Stimulated activated naive CD8-positive, alpha-beta T cell treated with anti-CD3 and anti-CD28 coated beads, Interleukin-15, amount 100 ng/mL, for 72 hours (primary cell): ENCODE data around the gene COMMD7.

Source experiments
- ATAC-seq: fragments of 150-1000 bp; cut with Tn5 transposase; 2 replicates; pipeline ENCODE4 v1.10.0; 2021; ENCODE audit warnings: mild to moderate bottlenecking, moderate library complexity
- DNase-seq, 2 donors: peaks; one replicate each; pipeline ENCODE4 v3.0.0; 2021 to 2022
- H3K27ac Mint-ChIP-seq, 2 donors: one replicate each; pipeline ENCODE4 v1.8.0; 2022; ENCODE audit warnings: mild to moderate bottlenecking in 2 of 2, mixed read lengths in 2 of 2, moderate library complexity in 2 of 2
- H3K27me3 Mint-ChIP-seq: one replicate; pipeline ENCODE4 v1.8.0; 2022; ENCODE audit warnings: mixed read lengths
- H3K4me1 Mint-ChIP-seq: one replicate; pipeline ENCODE4 v1.8.0; 2022; ENCODE audit warnings: mild to moderate bottlenecking, mixed read lengths
- H3K4me3 Mint-ChIP-seq, 2 donors: one replicate each; pipeline ENCODE4 v1.8.0; 2022; ENCODE audit warnings: mild to moderate bottlenecking in 2 of 2, mixed read lengths in 2 of 2, moderate library complexity in 1 of 2
- H3K9me3 Mint-ChIP-seq, 2 donors: one replicate each; pipeline ENCODE4 v1.8.0; 2022; ENCODE audit warnings: mixed read lengths in 2 of 2

COMMD7 gene

GRCh38 chr20:32743237-32744112 is at the start of gene COMMD7:
COMMD7 (minus strand) TSS chr20:32743467; CDS start chr20:32743391, 76 bp downstream.
- Mint-ChIP-seq H3K27ac (peak within 1 kb of the TSS; percentile 97 to 99), H3K27me3 (no peaks in the 10 kb centered on the region), H3K4me1 (peaks cover 45% of the 10 kb centered on the region), H3K9me3 (no peaks in the 10 kb centered on the region), H3K4me3 (peak within 1 kb of the TSS; percentile 99 to 100)
- peak; percentile 73 to 79 for DNase-seq
- peak; percentile 90 for ATAC-seq

GRCh38 chr20:32792731-32793458 is 49.6 kb upstream of the COMMD7 start:
- Mint-ChIP-seq H3K4me1 (peaks cover 55% of the 10 kb centered on the region), H3K27me3 (no peaks in the 10 kb centered on the region), H3K4me3 (peak overlapping the region; percentile 20 to 43), H3K9me3 (no peaks in the 10 kb centered on the region), H3K27ac (peak overlapping the region; percentile 8 to 73)
- DNase-seq (no peak), ATAC-seq (no peak)

GRCh38 chr20:32792316-32792715 is 49.0 kb upstream of the COMMD7 start:
- Mint-ChIP-seq H3K9me3 (no peaks in the 10 kb centered on the region), H3K4me1 (peaks cover 55% of the 10 kb centered on the region), H3K27ac (no peak overlapping the region), H3K27me3 (no peaks in the 10 kb centered on the region), H3K4me3 (peak overlapping the region in 1 of 2 donors; percentile 33)
- peak; percentile 34 to 56 for DNase-seq
- ATAC-seq = peak; percentile 90

- H3K9me3 Mint-ChIP-seq = no peaks in the 10 kb centered on the region
- H3K4me3 Mint-ChIP-seq = no peak overlapping the region
- peaks cover 41% of the 10 kb centered on the region for H3K4me1 Mint-ChIP-seq
- H3K27me3 Mint-ChIP-seq = no peaks in the 10 kb centered on the region
- no peak for DNase-seq
- ATAC-seq = no peak
- no peak overlapping the region for H3K27ac Mint-ChIP-seq
Measured at GRCh38 chr20:32790751-32791057, 47.4 kb upstream of the COMMD7 start.

GRCh38 chr20:32789896-32790750 is 46.9 kb upstream of the COMMD7 start:
- Mint-ChIP-seq H3K9me3 (no peaks in the 10 kb centered on the region), H3K27ac (no peak overlapping the region), H3K4me1 (peaks cover 36% of the 10 kb centered on the region), H3K4me3 (no peak overlapping the region), H3K27me3 (no peaks in the 10 kb centered on the region)
- peak; percentile 75 for ATAC-seq
- peak; percentile 57 to 69 for DNase-seq

- no peak overlapping the region for H3K4me3 Mint-ChIP-seq
- ATAC-seq (no peak), DNase-seq (no peak)
- no peak overlapping the region for H3K27ac Mint-ChIP-seq
- no peaks in the 10 kb centered on the region for H3K27me3 Mint-ChIP-seq
- no peaks in the 10 kb centered on the region for H3K9me3 Mint-ChIP-seq
- H3K4me1 Mint-ChIP-seq = peaks cover 9% of the 10 kb centered on the region
Measured at GRCh38 chr20:32787168-32787567, 43.9 kb upstream of the COMMD7 start.

GRCh38 chr20:32786059-32786760 is 42.9 kb upstream of the COMMD7 start:
- Mint-ChIP-seq H3K4me3 (no peak overlapping the region), H3K4me1 (no peaks in the 10 kb centered on the region), H3K27ac (no peak overlapping the region), H3K9me3 (no peaks in the 10 kb centered on the region), H3K27me3 (no peaks in the 10 kb centered on the region)
- no peak for DNase-seq
- no peak for ATAC-seq

GRCh38 chr20:32784369-32785080 is 41.3 kb upstream of the COMMD7 start:
- ATAC-seq (no peak), DNase-seq (no peak)
- H3K4me3 Mint-ChIP-seq = no peak overlapping the region
- no peak overlapping the region for H3K27ac Mint-ChIP-seq
- no peaks in the 10 kb centered on the region for H3K27me3 Mint-ChIP-seq
- no peaks in the 10 kb centered on the region for H3K9me3 Mint-ChIP-seq
- no peaks in the 10 kb centered on the region for H3K4me1 Mint-ChIP-seq

- no peaks in the 10 kb centered on the region for H3K27me3 Mint-ChIP-seq
- peaks cover 24% of the 10 kb centered on the region for H3K4me1 Mint-ChIP-seq
- H3K4me3 Mint-ChIP-seq = no peak overlapping the region
- ATAC-seq (no peak), DNase-seq (no peak)
- no peak overlapping the region for H3K27ac Mint-ChIP-seq
- no peaks in the 10 kb centered on the region for H3K9me3 Mint-ChIP-seq
Measured at GRCh38 chr20:32780749-32781655, 37.7 kb upstream of the COMMD7 start.

GRCh38 chr20:32780278-32780677 is 37.0 kb upstream of the COMMD7 start:
- Mint-ChIP-seq H3K4me3 (no peak overlapping the region), H3K9me3 (no peaks in the 10 kb centered on the region), H3K4me1 (peaks cover 31% of the 10 kb centered on the region), H3K27ac (no peak overlapping the region), H3K27me3 (no peaks in the 10 kb centered on the region)
- DNase-seq (no peak), ATAC-seq (no peak)

- no peak overlapping the region for H3K4me3 Mint-ChIP-seq
- ATAC-seq = no peak
Measured at GRCh38 chr20:32779500-32780211, 36.4 kb upstream of the COMMD7 start.

GRCh38 chr20:32777177-32777956 is 34.1 kb upstream of the COMMD7 start:
- ATAC-seq = no peak
- Mint-ChIP-seq H3K4me3 (no peak overlapping the region), H3K27ac (peak overlapping the region; percentile 41 to 65), H3K4me1 (peaks cover 36% of the 10 kb centered on the region), H3K9me3 (no peaks in the 10 kb centered on the region), H3K27me3 (no peaks in the 10 kb centered on the region)
- DNase-seq = no peak

More at GRCh38 chr20:32779500-32780211, 36.4 kb upstream of the COMMD7 start:
- Mint-ChIP-seq H3K9me3 (no peaks in the 10 kb centered on the region), H3K27ac (no peak overlapping the region), H3K27me3 (no peaks in the 10 kb centered on the region), H3K4me1 (peaks cover 34% of the 10 kb centered on the region)
- DNase-seq = no peak
